Measurements from ENCODE around the gene TMEM232. TPM values are rescaled to one million over a fixed set of nuclear protein-coding genes. Genes with fewer than 3 reads are reported as not detected.

Gene TMEM232
- total RNA-seq, 1 experiment from 2014 or later = 1.6 TPM

DNA sequence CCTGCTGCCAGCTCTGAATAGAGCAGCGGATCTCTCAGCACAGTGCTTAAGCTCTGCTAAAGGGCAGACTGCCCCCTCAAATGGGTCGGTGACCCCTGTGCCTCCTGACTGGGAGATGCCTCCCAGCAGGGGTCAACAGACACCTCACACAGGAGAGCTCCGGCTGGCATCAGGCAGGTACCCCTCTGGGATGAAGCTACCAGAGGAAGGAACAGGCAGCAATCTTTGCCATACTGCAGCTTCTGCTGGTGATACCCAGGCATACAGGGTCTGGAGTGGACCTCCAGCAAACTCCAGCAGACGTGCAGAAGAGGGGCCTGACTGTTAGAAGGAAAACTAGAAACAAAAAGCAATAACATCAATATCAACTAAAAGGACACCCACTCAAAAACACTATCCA is 131.6 kb downstream of the TMEM232 start:
- Histone ChIP-seq H4K8ac (replicated peaks; ENCODE audit: insufficient read length, low read depth, low read length) (no peak overlapping the region), H2BK12ac (ENCODE audit: insufficient read length, low read depth, low read length) (no peak overlapping the region), H4K5ac (ENCODE audit: insufficient read length, low read depth, low read length) (no peak overlapping the region), H3K9ac (ENCODE audit: extremely low read depth, insufficient read length, low read length) (no peak overlapping the region), H2BK5ac (ENCODE audit: insufficient read length, low read length) (no peak overlapping the region), H3K18ac (ENCODE audit: insufficient read length, low read depth, low read length) (no peak overlapping the region), H2AFZ (ENCODE audit: low read length) (no peak overlapping the region), H3K4ac (ENCODE audit: low read depth, low read length) (no peak overlapping the region), H3K79me1 (ENCODE audit: insufficient read depth, low read depth, low read length, poor library complexity, severe bottlenecking) (no peaks in the 10 kb centered on the region), H3K27me3 (ENCODE audit: insufficient read depth, low read length) (no peaks in the 10 kb centered on the region), H3K79me2 (ENCODE audit: insufficient read depth, low read length) (no peaks in the 10 kb centered on the region), H4K91ac (ENCODE audit: insufficient read length, low read depth, low read length) (no peak overlapping the region), H3K14ac (ENCODE audit: insufficient read depth, low read length) (no peak overlapping the region), H3K56ac (ENCODE audit: insufficient read length, low read depth, low read length) (no peak overlapping the region), H3T11ph (ENCODE audit: low read length) (no peak overlapping the region), H3K23me2 (ENCODE audit: insufficient read length, low read depth, low read length, poor library complexity, severe bottlenecking) (no peaks in the 10 kb centered on the region), H4K20me1 (ENCODE audit: control insufficient read depth, insufficient read depth, insufficient read length) (no peaks in the 10 kb centered on the region), H2AK5ac (ENCODE audit: insufficient read length, low read length) (no peak overlapping the region), H3K4me2 (ENCODE audit: insufficient read depth, insufficient read length, low read length) (no peak overlapping the region), H2BK120ac (ENCODE audit: low read depth, low read length, poor library complexity, severe bottlenecking) (no peak overlapping the region), H3K4me1 (ENCODE audit: insufficient read depth, low read length) (no peaks in the 10 kb centered on the region), H3K9me3 (ENCODE audit: control insufficient read depth, low read depth, low read length) (no peaks in the 10 kb centered on the region), H3K23ac (ENCODE audit: insufficient read length, low read depth, low read length) (no peak overlapping the region), H2BK15ac (ENCODE audit: low read depth, low read length) (no peak overlapping the region), H3K27ac (ENCODE audit: insufficient read length, low read depth, low read length) (no peak overlapping the region), H2BK20ac (ENCODE audit: low read depth, low read length, poor library complexity, severe bottlenecking) (no peak overlapping the region)
- Mint-ChIP-seq H3K9me3 (peaks cover 0 to 5% of the 10 kb centered on the region in 2 experiments; a peak in 3 of 5 replicates), H3K4me1 (no peaks in the 10 kb centered on the region), H3K27me3 (ENCODE audit: low read depth) (no peaks in the 10 kb centered on the region), H3K27ac (no peak overlapping the region), H3K4me3 (no peak overlapping the region), H3K36me3 (ENCODE audit: insufficient read depth in 1 of 3, low read depth in 3 of 3) (peaks cover 0 to 5% (median 0%) of the 10 kb centered on the region in 3 experiments; a peak in 4 of 7 replicates)
- no CpG with 5 or more reads among the region's 4 CpGs for WGBS (ENCODE audit: extremely low coverage, insufficient read length, low lambda C conversion rate)
- TF ChIP-seq, protein P1, sequence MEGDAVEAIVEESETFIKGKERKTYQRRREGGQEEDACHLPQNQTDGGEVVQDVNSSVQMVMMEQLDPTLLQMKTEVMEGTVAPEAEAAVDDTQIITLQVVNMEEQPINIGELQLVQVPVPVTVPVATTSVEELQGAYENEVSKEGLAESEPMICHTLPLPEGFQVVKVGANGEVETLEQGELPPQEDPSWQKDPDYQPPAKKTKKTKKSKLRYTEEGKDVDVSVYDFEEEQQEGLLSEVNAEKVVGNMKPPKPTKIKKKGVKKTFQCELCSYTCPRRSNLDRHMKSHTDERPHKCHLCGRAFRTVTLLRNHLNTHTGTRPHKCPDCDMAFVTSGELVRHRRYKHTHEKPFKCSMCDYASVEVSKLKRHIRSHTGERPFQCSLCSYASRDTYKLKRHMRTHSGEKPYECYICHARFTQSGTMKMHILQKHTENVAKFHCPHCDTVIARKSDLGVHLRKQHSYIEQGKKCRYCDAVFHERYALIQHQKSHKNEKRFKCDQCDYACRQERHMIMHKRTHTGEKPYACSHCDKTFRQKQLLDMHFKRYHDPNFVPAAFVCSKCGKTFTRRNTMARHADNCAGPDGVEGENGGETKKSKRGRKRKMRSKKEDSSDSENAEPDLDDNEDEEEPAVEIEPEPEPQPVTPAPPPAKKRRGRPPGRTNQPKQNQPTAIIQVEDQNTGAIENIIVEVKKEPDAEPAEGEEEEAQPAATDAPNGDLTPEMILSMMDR (conservative IDR thresholded peaks at IDR 0.05) = no peak
- DNase-seq = no peak

Measured in H9 (cell line).